ENCODE data around the gene TBC1D22A. TPM values are rescaled to one million over a fixed set of nuclear protein-coding genes. Genes with fewer than 3 reads are reported as not detected.
"Not testable (repeated sequence)": the region's sequence is repeated elsewhere in the genome, so short reads cannot be mapped to it uniquely, and the experiment has no call there.

The TBC1D22A gene
- total RNA-seq, 1 donor from 2014 or later, result 14.0 TPM

DNA sequence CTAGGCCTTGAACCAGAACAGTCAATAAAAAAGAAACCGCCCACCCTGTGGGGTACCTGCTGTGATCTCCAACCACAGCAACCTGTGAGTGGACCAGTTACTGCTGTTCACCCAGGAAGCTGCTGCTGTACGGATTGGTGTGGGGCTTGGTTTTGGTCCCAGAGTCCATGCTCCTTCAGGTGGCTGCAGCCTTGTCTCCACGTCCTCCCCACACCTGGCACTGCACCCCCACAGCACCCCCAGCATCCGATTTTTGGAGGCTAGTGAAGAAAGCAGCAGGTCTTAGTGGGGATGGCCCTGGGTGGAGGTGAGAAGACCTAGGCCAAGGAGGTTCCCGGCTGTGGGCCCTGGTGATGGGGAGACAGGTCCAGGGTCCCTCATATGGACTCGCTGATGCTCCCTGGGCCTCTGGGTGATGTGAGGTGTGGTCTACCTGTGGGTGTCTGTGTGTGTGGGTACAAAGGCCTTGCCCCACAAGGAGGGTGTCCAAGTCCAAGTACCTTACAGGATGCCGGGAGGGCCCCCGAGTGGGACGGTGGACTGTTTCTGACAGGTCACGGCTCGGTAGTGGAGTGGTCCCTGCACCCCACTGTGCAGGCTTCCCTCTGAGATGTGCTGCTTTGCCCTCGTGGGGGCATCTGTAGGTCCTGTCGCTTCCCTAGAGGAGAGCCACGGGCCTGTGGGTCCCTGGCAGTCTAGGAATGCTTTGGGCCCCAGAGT, 283.4 kb downstream of the TBC1D22A start:
- ATAC-seq (ENCODE audit: poor library complexity) (no peak), DNase-seq (peak; percentile 24)
- intact Hi-C loops (cut with DNase I), result no loop called here

DNA sequence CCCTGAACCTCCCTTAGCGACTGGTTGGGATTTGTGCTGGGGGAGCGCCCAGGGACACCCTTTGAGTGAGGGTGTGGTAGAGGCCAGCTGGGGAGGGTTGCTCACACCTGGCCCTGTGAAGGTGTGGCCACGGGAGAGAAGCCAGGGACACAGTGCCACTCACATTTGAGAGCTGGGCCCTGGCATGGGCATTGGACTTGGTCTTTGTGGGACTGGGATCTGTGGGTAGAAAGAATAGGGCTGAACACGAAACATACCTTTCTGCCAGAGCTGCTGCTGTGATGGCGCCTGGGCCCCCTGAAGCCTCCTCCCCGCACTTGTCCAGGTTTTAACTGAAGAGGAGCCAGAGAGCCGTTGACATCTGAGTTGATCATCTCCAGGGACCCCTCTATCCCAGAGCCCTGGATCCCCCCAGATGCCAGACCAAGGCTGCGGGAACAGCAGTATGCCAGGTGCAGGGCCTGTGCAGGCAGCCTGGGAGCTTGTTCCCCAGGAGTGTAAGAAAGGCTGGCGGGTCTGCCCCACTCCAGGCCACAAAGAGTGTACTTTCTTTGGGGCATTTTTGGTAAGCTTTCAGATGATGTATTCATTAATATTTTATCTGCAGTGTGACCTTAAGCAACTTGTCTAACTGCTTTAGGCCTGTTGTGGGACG, 284.1 kb downstream of the TBC1D22A start:
- peak; percentile 17 for DNase-seq
- intact Hi-C loops (cut with DNase I), result no loop called here
- ATAC-seq (ENCODE audit: poor library complexity), result no peak

DNA sequence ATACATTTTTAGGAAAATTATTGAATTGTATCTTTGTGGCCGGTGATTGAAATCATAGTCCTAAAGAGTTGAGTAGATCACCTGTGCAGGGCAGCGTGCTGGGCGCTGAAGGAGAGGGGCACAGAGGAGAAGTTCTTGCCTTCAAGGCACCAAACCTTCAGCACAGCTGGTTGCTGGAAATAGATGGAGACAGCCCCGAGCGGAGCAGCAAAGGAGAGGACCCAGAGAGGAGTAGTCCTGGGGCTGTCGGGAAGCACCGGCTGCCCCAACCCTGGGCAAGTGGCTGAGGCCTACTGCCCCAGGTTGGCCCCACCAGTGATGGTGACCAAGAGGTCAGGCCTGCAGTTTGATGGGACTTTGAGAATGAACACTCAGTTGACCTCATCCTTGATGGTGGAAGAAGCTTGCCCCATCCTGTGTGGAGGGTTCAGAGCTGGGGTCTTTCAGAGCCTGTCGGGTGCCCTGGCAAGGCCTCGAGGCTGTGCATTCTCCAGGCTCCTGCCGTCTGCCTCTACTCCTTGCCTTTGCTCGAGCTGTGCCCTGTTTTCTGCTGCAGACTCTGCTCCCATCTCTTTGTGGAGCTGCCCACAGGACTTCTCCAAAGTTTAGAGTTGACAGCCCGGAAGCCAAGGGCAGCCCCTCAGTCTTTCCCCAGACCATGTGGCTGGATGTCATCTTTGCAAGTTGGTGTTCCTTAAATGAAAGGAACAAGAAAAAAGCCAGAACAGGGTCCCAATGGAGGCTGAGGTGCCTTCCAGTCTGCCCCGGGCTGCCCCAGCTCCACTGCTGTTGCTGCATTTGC, 285.1 kb downstream of the TBC1D22A start:
- DNase-seq, result peak; percentile 13
- intact Hi-C loops (cut with DNase I), result no loop called here
- ATAC-seq (ENCODE audit: poor library complexity), result no peak

DNA sequence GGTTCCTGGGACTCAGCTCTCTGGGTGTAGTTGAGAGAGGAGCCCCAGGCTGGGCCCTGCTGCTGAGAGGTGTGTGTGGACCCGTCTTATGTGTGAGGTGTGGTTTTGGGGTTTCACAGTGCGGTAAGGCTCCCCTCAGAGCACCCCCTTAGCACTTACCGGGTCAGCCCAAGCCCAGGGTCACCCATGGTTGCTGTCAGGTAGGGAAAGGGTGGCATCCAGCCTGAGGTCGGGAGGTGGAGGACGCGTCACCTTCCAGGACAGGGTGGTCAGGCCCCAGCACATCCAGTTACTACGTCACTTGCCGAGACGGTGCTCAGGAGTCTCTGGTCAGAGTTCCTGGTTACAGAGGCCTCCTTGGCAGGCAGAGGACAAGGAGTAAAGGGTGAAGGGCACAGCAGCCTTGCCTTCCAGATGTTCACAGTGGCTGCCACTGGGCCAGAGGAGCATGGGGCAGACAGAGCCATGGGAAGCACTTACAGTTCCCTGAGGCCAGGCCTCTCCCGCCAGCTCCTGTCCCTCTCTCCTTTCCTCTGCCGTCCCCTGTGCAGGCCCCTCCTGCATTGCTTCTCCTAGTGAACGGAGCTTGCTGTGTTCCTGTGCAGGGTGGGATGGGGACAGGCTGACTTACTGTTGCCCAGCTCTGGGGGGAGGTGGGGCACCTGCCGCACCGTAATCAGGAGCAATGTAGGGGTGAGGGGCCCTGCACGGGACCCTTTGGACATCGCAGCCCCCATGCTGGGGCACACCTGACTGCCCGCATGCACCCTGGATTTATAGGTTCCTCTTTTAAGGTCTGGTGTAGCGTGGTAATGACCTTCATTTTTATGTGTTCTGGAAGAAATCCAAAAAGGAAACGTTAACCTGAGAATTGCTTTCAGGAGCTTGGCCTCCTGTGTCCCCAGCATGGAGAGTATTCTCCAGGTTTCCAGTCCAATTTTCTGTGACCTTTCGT, 285.9 kb downstream of the TBC1D22A start:
- ATAC-seq (ENCODE audit: poor library complexity), result no peak
- intact Hi-C loops (cut with DNase I), result no loop called here
- peak; percentile 11 for DNase-seq

DNA sequence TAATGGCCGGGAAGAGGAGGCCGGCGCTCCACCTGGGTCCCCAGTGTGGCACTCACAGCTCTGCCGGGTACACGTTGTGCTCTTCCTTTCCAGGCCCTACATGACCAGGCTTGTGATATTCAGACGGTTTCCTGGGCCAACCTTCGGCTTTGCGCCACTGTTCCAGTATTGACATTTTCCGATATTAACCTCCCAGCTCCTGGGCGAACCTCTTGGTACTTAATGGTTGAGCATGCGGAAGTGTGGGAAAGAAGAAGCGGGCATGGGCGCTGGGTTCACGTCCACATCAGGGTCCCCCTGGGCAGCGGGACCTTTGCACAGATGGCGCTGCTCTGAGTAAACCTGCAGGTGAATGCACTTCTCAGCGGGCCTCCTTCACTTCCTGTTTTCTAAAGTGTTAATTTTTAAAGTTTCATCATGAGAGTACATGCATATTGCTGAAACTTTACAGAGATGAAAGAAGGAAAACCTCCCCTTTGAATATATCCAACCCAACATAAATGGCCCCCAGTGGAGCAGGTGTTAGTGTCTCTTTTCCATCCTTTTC, 286.7 kb downstream of the TBC1D22A start:
- DNase-seq (peak; percentile 26), ATAC-seq (ENCODE audit: poor library complexity) (no peak)
- intact Hi-C loops (cut with DNase I), result no loop called here

DNA sequence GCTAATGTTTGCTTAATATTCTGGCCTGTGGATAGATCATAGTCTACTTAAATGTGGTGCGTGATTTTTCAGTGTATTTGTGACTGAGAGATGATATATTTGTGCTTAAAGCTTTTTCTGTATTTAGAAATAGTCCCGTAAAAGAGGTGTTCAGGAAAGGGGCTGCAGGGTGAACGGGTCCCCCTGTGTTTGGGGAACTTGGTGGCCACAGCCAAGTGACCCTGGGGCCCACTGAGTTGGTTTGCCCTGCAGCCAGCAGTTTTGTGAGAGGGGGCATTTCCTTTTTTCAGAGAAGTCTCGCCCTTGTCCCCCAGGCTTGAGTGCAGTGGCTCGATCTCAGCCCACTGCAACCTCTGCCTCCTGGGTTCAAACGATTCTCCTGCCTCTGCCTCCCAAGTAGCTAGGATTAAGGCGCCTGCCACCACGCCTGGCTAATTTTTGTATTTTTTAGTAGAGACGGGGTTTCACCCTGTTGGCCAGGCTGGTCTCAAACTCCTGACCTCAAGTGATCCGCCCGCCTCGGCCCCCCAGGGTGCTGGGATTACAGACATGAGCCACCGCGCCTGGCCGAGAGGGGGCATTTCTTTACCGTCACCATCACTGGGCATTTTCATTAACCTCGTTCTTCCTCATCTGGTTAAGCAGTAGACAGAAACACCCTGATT, 287.4 kb downstream of the TBC1D22A start:
- peak; percentile 17 for DNase-seq
- intact Hi-C loops (cut with DNase I); ATAC-seq (ENCODE audit: poor library complexity): not testable (repeated sequence)

DNA sequence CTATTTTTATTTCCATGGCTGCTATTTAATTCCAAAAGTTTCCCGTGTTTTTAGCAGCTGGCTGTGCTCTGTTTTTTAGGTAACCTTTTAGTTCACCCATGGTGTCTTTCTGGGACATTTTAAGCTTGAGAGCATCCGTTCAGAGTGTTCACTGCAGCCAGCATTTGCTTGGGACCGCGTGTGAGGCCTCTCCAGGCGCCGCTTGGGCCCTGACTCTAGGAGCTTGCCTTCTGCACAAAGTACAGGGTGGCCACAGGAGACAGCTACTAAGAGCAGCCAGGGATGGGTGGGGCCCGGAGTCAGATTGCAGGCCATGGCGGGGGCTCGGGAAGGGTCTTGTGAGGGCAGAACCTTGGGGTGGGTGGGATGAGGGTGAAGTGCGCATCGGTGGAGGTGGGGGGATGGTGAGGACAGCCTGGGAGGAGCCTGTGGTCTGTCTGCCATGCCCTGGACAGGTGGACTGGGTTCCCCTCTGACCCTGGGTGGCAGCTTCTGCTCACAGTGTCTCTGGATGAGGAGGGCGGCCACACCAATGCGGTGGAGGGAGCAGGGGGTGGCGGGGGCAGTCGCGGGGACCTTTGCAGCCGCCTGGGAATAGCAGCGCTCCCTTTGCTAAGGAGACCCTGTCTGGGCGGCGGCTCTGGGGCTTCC, 288.1 kb downstream of the TBC1D22A start:
- intact Hi-C loops (cut with DNase I), result no loop called here
- no peak for ATAC-seq (ENCODE audit: poor library complexity)
- DNase-seq, result peak; percentile 24

DNA sequence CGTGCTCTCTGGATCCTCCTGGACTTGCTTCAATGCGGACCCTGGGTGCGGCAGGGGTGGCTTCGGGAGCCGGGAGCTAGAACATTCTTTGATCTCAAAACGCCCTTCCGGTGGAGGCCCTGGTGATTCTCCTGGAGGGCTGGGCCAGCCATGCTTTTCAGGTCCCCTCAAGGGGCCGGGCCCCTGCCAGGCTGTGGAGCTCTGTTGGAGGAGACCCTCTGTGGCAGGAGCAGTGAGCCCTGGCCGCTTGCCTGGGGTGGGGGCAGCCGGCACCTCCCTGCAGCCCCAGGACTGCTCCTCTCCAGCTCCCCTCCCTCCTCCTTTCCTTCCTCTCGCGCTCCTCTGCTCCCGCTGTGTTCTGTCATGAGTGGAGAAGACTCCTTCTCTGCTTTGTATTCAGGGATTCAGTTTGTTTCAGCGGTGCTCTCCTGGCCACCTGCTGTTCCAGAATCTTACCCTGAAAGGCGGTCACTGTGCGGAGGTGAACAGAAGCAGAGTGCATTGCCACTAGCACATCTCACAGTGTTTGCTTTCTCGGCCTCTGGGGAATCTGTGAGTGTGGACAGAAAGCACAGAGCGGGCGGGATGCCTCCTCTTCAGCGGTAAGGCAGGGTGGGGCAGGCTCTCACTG, 289.1 kb downstream of the TBC1D22A start:
- ATAC-seq (ENCODE audit: poor library complexity) (no peak), DNase-seq (peak; percentile 27)
- intact Hi-C loops (cut with DNase I), result no loop called here

DNA sequence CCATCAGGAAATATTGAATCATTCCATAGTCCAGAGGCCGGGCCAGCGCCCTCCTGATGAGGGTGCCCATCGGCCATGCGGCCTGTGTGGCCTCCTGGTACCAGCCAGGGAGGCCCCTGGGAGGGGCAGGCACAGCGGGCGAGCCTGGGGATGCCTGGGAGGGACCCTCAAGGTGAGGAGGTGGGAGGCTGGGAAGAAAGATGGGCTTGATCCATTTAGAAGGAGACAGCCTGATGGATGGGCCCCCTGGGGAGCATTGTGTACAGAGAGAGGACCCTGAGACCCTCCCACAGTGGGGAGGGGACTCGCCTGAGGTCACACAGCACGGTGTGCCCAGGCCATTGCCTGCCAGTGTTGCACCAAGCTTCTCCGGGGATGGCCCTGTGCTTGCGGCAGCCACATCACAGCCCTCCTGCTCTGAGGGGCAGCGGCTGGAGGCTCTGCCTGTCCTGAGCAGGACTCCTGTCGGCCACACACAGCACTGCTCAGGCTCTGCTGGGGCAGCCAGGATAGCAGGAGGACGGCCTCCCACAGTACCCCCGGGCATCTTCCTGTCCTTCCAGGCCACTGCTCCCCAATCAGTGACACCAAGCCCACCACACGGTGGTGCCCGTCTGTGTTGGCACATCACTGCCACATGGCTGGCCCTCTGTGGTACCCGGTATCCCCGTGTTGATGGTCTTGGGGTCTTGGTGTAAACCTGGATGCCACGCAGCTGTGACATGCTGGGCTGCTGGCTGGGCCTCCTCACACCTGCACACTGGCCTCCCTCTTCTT, 290.0 kb downstream of the TBC1D22A start:
- intact Hi-C loops (cut with DNase I), result no loop called here
- ATAC-seq (ENCODE audit: poor library complexity), result no peak
- no peak for DNase-seq

DNA sequence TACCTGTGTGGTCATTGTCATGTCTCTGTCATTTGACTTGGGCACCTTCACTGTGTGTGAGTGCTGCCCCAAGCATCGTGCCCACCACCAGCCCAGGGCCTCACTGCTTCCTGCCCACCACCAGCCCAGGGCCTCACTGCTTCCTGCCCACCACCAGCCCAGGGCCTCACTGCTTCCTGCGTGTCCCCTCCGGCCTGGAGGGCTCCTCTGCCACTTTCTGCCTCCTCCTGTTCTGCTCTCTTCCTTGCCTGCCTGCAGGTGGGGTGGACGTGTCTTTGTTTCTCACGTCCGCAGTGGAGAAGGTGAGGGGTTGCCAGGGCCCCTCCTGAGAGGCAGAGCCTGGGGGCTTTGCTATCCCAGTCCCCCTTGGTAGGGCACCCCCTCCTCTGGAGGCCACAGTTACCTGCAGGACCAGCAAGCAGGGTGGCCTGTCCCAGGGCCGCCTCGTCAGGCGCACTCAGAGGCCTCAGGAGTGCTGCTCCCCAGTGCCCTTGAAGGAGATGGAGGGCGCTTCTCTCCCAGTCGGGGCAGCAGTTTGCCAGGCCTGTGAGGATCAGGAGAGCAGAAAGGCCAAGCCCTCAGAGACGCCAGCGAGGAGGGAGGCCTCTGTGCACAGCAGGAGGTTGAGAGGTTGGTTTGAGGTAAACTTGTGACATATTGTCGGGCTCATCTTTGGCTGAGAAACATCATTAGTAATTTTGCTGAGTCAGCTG, 290.7 kb downstream of the TBC1D22A start:
- intact Hi-C loops (cut with DNase I), result no loop called here
- ATAC-seq (ENCODE audit: poor library complexity), result no peak
- DNase-seq, result no peak

DNA sequence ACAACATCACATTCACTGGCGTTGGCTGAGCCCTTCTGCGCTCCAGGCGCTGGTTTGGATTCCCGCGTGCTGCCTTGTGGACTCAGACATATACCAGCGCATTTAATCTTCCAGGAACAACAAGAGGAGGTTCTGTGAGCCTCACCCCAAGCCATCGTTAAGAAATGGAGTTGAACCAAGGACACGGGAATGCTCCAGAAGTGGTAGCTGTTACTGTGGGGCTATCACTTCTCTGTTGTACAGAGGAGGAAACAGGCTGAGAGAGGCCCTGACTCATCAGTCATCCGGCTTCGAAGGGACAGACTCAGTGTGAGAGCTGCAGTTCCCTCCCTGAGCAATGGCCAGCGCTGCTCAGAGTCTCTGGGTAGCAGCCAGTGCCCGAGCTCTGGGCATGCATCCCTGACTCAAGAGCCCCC, 291.3 kb downstream of the TBC1D22A start:
- ATAC-seq (ENCODE audit: poor library complexity) (no peak), DNase-seq (no peak)
- intact Hi-C loops (cut with DNase I), result no loop called here

DNA sequence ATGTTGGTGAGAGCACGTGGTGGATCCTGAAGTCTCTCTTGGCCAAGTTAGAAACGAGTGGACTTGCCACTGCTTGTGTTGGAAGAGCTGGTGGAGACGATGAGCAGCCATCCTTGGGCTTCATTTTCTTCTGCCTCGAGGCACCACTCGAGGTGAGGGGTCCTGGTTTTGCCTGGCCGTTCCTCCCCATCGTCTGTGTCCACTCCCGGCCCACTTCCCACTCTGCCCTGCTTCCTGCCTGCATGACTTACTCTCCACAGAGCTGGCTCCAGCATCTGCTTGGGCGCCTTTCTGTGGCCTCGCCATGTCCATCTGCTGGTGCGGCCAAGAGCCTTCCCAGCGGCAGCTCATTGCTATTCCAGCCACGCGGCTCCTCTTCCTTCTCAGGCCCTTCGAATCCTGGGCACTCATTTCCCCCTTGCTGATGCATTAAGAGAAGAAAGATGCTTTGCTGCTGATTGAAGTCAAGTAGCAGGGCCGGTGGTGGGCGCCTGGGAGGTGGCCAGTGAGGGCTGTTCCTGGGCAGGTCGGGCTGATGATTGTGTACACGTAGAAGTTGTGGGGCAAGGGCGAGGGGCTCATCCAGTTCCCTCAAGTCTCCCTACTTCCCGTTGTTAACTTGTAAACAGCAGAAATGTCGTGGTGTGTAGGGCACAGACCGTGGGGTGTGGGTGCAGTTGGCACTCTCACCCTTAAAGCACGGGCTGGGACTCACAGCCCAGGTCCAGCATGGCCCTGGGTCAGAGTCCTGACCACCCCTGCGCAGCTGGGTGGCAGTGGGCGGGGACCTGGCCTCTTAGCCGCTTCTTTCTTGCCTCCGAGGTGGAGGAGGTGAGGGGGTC, 292.0 kb downstream of the TBC1D22A start:
- ATAC-seq (ENCODE audit: poor library complexity), result no peak
- peak; percentile 5 for DNase-seq
- intact Hi-C loops (cut with DNase I), result no loop called here

DNA sequence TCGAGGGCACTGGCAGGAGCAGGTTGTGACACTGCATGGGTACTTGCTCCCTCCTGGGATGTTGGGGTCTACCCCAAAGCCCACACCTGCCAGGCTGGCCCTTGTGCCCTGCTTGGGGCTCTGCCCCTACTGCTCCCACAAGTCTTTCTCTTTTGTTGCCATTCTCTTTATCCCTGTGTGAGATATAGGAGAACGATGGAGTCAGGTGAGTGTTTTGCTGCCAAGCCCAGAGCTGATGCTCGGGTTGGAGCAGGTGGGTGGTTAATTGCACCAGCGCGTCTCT, 292.6 kb downstream of the TBC1D22A start:
- DNase-seq (peak; percentile 6), ATAC-seq (ENCODE audit: poor library complexity) (no peak)
- intact Hi-C loops (cut with DNase I), result no loop called here

DNA sequence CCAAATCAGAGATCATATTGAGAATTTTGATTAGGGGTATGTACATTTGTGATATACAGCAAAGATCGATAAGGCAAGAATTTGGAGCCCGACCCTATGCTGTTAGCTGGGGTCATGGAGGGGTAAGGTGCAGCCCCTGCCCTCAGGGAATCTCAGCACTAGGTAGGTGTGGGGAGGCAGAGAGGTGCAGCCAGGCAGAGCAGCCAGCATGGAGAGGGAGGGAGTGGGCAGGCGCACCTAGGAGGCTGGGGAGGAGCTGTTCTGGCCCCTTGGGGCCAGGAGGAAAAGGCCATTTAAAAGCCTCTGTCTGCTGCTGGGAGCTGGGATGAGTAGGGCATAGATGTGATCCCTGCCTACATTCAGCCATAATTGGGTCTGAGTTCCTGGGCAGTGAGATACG, 293.0 kb downstream of the TBC1D22A start:
- DNase-seq (peak; percentile 5), ATAC-seq (ENCODE audit: poor library complexity) (no peak)
- intact Hi-C loops (cut with DNase I), result no loop called here

DNA sequence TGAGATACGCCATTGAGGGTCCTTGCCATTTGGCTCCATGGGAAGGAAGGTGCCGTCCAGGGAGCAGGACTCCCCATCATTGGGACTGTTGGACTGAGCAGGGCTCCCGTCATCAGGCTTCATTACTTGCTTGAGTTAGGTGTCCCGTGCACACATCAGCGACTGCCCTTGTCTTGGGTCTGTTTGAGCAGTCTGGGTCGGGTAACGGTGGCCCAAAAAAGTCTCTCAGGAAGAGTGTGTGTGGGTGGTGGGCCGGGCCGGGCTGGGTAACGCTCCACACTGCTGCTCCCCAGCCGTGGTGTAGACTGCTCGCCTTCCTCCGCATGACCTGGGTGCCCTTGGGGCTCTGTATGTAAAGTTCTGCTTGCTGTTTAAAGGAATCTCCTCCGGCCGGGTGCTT, 293.5 kb downstream of the TBC1D22A start:
- DNase-seq (peak; percentile 20), ATAC-seq (ENCODE audit: poor library complexity) (no peak)
- intact Hi-C loops (cut with DNase I), result no loop called here
